HEK293T (cell line): ENCODE measurements around the gene GCLM.
A peak's percentile ranks its signal among the peaks of the same experiment; 100 is the strongest.

Experiments used
- CTCF ChIA-PET: fragments of 350-600 bp; formaldehyde crosslinking; extraction: SDS; loops from one replicate; lab custom pipeline; 2021; ENCODE audit warnings: antibody characterized with exemption, inconsistent platforms; lab: Yijun Ruan, JAX
- POLR2A ChIA-PET: fragments of 350-600 bp; formaldehyde crosslinking; extraction: SDS; loops from one replicate; lab custom pipeline; 2020; ENCODE audit warnings: antibody characterized with exemption, inconsistent platforms; lab: Yijun Ruan, JAX
- DNase-seq: peaks from one replicate; pipeline ENCODE4 v3.0.0; 2012; ENCODE audit warnings: mixed read lengths; ENCODE audit errors: extremely low spot score
- ARNT ChIP-seq: fragments of 450-650 bp; IDR thresholded peaks from 2 replicates; pipeline ENCODE4 v1.6.1; 2017; ENCODE audit warnings: mild to moderate bottlenecking
- BHLHE40 ChIP-seq: fragments of 450-650 bp; IDR thresholded peaks from 2 replicates; pipeline ENCODE4 v1.6.1; 2016; ENCODE audit warnings: mild to moderate bottlenecking, moderate library complexity, borderline replicate concordance
- CTBP1 ChIP-seq: fragments of 450-650 bp; IDR thresholded peaks from 2 replicates; pipeline ENCODE4 v1.6.1; 2016; ENCODE audit warnings: borderline replicate concordance
- ELF4 ChIP-seq: fragments of 450-650 bp; IDR thresholded peaks from 2 replicates; pipeline ENCODE4 v1.6.1; 2017; ENCODE audit warnings: antibody characterized with exemption
- FOXA1 ChIP-seq: fragments of 450-650 bp; IDR thresholded peaks from 2 replicates; pipeline ENCODE4 v1.6.1; 2016; ENCODE audit warnings: mild to moderate bottlenecking
- FOXK2 ChIP-seq: fragments of 450-650 bp; IDR thresholded peaks from 2 replicates; pipeline ENCODE4 v1.6.1; 2016; ENCODE audit warnings: mild to moderate bottlenecking
- FOXM1 ChIP-seq: fragments of 450-650 bp; IDR thresholded peaks from 2 replicates; pipeline ENCODE4 v1.6.1; 2017; ENCODE audit warnings: mild to moderate bottlenecking, borderline replicate concordance
- HDGF ChIP-seq: fragments of 450-650 bp; IDR thresholded peaks from 2 replicates; pipeline ENCODE4 v1.6.1; 2017; ENCODE audit warnings: antibody characterized with exemption, borderline replicate concordance
- L3MBTL2 ChIP-seq: fragments of 450-650 bp; conservative IDR thresholded peaks from 2 replicates; pipeline ENCODE4 v1.6.1; 2016; ENCODE audit warnings: mild to moderate bottlenecking
- LEF1 ChIP-seq: fragments of 450-650 bp; IDR thresholded peaks from 2 replicates; pipeline ENCODE4 v1.6.1; 2017; ENCODE audit warnings: mild to moderate bottlenecking, borderline replicate concordance
- NFRKB ChIP-seq: fragments of 450-650 bp; IDR thresholded peaks from 2 replicates; pipeline ENCODE4 v1.6.1; 2016; ENCODE audit warnings: mild to moderate bottlenecking, moderate library complexity
- SP1 ChIP-seq: fragments of 450-650 bp; IDR thresholded peaks from 2 replicates; pipeline ENCODE4 v1.6.1; 2017
- SUZ12 ChIP-seq: fragments of 450-650 bp; IDR thresholded peaks from 2 replicates; pipeline ENCODE4 v1.6.1; 2016; ENCODE audit warnings: mild to moderate bottlenecking
- TARDBP ChIP-seq: fragments of 450-650 bp; IDR thresholded peaks from 2 replicates; pipeline ENCODE4 v1.6.1; 2016
- ZNF384 ChIP-seq: fragments of 450-650 bp; IDR thresholded peaks from 2 replicates; pipeline ENCODE4 v1.6.1; 2016
- TF ChIP-seq, protein P1 (sequence below): fragments of 450-650 bp; IDR thresholded peaks from 2 replicates; pipeline ENCODE4 v1.6.1; 2016

GCLM gene

DNA sequence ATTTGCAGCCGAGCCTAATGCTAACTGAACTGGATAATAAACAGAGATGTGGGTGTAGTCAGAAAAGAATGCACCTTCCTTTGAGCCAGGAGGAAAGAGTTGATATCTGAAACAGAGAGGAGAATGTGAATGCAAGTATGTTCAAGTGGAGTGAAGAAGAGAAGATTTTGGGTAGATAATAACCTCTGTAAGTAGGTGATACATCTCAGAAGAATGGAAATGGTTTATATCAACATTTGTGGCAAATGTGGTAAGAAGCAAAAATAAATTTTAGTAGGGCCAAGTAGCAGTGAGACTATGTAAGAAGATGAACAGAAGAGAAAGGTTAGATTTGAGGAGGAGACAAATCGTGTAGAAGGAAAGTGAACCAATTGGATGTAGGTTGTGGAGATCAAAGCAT lies 28.5 kb downstream of the GCLM start:
- POLR2A ChIA-PET, result interaction anchor here (2.9 kb wide), 1 partner anchor 35 kb away, joined by 17 read pairs; no protein-coding TSS in a partner anchor
- DNase-seq, result no peak
- TF ChIP-seq LEF1 (no peak), ZNF384 (no peak), TARDBP (no peak), BHLHE40 (no peak), FOXK2 (no peak), L3MBTL2 (no peak), FOXM1 (no peak), SUZ12 (no peak), ARNT (no peak), ELF4 (no peak), NFRKB (no peak), CTBP1 (no peak), HDGF (no peak), FOXA1 (no peak), SP1 (no peak)
- TF ChIP-seq, protein P1, sequence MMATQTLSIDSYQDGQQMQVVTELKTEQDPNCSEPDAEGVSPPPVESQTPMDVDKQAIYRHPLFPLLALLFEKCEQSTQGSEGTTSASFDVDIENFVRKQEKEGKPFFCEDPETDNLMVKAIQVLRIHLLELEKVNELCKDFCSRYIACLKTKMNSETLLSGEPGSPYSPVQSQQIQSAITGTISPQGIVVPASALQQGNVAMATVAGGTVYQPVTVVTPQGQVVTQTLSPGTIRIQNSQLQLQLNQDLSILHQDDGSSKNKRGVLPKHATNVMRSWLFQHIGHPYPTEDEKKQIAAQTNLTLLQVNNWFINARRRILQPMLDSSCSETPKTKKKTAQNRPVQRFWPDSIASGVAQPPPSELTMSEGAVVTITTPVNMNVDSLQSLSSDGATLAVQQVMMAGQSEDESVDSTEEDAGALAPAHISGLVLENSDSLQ, result no peak
- CTCF ChIA-PET, result interaction anchor here (0.5 kb wide), 1 partner anchor 1065 kb away, joined by 3 read pairs; no protein-coding TSS in a partner anchor

DNA sequence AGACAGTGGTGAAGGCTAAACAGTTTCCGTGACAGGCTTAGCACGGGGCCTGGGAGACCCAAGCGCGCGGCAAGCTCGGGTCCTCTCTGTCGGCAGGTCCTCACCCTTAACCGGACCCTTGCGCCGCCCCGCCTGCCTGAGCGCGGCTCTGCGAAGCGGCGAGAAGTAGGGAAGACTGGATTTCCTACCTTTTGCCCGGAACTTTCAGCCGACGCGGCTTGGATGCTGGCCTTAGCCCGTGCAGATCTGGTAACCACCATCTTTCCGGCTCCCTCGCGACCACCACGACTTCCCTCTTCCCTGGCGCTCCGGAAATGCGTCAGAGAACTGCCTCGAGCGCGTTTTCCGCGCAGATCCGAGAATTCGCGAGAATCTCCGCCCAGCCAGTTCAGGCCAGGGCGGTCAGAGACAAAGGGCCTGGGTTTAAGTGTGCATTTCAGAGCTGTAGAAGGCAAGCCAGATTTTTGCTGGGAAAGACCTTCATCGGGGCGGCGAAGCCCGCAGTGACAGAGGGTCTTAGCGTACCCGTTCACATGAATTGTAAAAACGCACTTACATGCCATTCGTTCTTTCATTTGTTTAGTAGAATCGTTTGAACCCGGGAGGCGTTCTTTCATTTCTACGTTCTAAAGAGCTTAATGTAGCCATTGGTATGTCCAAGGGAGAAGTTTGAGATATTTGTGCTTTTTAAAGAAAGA lies 30.2 kb downstream of the GCLM start, which contains the start of gene DNTTIP2:
TSS of gene DNTTIP2 (minus strand) at position 318 of the 698 bp plus-strand sequence. CDS start at position 260, 58 bp downstream.
- CTCF ChIA-PET, result interaction anchor here (0.7 to 1.2 kb wide), 3 partner anchors 30 to 454 kb away, joined by 3 to 11 read pairs (median 6); partner anchors contain the start of gene GCLM
- POLR2A ChIA-PET, result interaction anchor here (0.6 to 2.9 kb wide), 22 partner anchors 9 to 326 kb away, joined by 3 to 17 read pairs (median 3); partner anchors contain the start of gene GCLM
- TF ChIP-seq FOXA1, result no peak
- no peak for TF ChIP-seq SUZ12
- TF ChIP-seq NFRKB, result peak; percentile 68
- no peak for TF ChIP-seq ZNF384
- no peak for TF ChIP-seq SP1
- no peak for TF ChIP-seq BHLHE40
- TF ChIP-seq LEF1, result no peak
- TF ChIP-seq FOXK2, result no peak
- peak; percentile 89 for TF ChIP-seq ELF4
- TF ChIP-seq HDGF, result no peak
- TF ChIP-seq, protein P1, result no peak
- TF ChIP-seq L3MBTL2, result peak; percentile 60
- TF ChIP-seq CTBP1, result no peak
- TF ChIP-seq ARNT, result no peak
- no peak for TF ChIP-seq TARDBP
- no peak for TF ChIP-seq FOXM1
- DNase-seq, result peak; percentile 97

DNA sequence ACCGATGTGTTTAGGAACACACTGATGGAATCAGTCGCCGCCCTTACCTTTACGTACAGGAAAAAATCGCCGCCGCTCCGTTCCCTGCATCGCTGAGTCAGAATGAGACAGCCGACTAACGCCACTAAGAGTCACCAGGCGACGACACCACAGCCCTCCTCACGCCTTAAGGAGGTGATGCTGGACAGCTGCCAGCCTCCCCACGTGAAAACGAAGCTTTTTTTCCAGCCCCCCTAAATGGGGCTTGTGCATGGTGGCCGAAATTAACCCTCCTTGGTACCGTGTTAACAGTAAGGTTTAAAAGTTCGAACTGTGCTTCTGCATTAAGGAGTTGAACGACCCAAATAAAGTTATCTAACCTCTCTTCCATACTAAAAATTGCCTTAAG lies 30.7 kb downstream of the GCLM start:
- peak; percentile 41 for DNase-seq
- TF ChIP-seq FOXM1 (no peak), CTBP1 (no peak), ELF4 (no peak), NFRKB (no peak), TARDBP (no peak), SP1 (no peak), ARNT (no peak), L3MBTL2 (no peak), BHLHE40 (no peak), ZNF384 (no peak), SUZ12 (no peak), FOXA1 (no peak), FOXK2 (no peak), LEF1 (no peak), HDGF (no peak)
- TF ChIP-seq, protein P1, result no peak
- POLR2A ChIA-PET, result interaction anchor here (1.0 to 2.9 kb wide), 10 partner anchors 10 to 285 kb away, joined by 3 to 17 read pairs (median 4); partner anchors contain the start of gene GCLM
- CTCF ChIA-PET, result no interaction called here

DNA sequence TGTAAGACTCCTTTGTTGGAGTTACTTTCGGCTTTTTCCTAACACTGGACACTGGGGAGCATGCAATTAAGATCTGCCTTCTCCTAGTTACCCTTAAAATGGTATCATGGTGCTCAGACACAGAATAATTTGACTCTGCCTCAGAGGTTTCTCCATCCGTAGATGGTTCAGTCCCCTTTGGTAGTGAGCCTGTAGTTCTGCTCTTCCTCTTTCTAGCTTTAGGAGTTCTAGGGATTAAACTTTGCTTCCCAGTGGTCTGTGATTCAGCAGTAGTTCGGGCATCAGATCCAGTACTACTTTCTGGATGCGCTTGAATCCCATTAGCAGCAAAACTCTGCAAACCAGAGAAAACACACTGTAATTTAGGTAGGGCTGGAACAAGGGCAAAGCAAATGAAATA lies 31.7 kb downstream of the GCLM start:
- ChIA-PET CTCF (no interaction called here), POLR2A (no interaction called here)
- no peak for DNase-seq
- TF ChIP-seq SUZ12 (no peak), FOXK2 (no peak), SP1 (no peak), HDGF (no peak), FOXM1 (no peak), ARNT (no peak), BHLHE40 (no peak), CTBP1 (no peak), ELF4 (no peak), L3MBTL2 (no peak), LEF1 (no peak)

DNA sequence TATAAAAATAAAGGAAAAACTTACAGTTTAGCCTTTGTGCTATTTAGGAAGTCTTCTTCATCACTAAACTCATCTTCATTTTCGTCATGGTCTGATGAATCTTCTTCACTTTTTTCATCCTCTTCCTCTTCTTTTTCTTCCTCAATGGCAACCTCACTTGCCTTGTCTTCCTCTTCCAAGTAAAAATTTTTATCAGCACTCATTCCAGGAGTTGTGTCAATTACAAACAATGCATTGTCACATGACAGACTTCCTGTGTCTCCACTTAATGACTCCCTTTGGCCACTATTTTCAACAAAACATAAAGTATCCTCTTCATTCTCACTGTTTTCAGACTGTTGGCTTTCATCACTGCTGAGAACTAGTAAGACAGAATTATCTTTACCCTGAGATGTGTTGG lies 33.0 kb downstream of the GCLM start:
- no peak for DNase-seq
- ChIA-PET CTCF (no interaction called here), POLR2A (no interaction called here)
- TF ChIP-seq NFRKB (no peak), ELF4 (no peak), TARDBP (no peak), FOXK2 (no peak), FOXA1 (no peak), ARNT (no peak), FOXM1 (no peak), ZNF384 (no peak)
